KG1 (cell line): ENCODE results near the gene INPP4B.

Source experiments
- DNase-seq: peaks from one replicate; lab custom pipeline; 2025; lab: John Stamatoyannopoulos, UW

INPP4B gene

DNA sequence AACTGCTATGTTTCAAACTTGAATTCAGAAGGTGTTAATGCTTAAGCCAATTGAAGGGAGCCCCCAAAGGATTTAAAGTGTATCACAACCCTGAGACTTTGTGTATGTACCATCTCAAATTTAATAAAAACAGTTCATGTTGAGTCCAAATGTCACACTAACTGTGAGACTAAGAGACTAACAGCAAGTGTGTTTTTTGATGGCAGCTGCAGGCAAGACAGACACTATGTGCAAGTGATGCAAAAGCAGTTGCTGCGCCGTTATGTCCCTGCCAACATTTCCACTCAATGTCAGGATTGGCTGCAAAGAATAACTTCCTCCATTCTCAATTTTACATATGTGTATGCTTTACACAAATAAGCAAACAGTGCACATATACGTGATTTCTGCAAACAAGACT is 615.1 kb downstream of the INPP4B start:
- DNase-seq: no peak

DNA sequence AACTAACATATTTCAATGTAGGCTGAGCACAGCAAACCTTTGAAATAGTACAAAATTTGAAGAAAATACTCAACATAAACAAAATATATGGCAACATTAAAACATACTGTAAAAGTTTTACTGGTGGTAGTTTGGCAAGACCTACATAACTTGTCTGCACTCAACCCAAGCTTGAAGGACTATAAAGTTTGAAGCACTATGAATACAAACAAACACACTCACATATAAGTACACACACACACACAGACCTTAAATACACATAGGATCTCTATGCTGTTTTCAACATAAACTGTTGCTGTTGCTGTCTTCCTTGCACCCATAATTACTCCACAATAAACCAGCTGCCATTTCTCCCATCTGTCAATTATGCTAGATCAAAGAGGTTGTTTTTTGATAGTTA is 620.1 kb downstream of the INPP4B start:
- DNase-seq: no peak

DNA sequence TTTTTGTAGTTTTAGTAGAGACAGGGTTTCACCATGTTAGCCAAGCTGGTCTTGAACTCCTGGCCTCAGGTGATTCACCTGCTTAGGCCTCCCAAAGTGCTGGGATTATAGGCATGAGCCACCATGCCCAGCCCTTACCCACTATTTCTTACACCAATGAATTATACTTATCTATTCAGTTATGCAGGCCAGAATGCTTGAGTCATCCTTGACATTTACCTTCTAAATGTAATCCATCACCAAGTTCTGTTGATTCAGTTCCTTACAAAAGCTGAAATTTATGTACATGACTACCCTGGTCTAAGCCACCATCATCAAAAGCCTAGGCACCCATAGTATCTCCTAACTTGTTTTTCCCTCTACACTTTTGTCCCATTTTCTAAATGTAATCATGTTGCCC is 624.0 kb downstream of the INPP4B start:
- no peak for DNase-seq

DNA sequence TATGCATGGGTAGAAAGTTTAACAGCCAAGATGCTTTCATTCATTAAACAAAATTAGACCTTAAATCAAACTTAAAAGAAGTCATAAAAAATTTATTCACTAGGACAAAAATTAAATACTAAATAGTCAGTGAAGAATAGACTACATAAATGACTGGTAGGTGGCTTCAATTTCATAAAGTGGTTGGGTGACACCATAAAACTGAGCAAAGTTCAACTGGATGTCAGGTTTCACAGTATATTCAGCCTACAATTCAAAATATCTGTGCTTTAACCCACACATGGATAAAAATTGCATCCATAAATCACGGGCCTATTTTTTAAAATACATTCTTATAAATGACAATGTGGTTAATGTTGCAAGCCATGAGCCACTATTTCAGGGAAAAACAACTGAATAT is 627.4 kb downstream of the INPP4B start:
- DNase-seq: no peak

DNA sequence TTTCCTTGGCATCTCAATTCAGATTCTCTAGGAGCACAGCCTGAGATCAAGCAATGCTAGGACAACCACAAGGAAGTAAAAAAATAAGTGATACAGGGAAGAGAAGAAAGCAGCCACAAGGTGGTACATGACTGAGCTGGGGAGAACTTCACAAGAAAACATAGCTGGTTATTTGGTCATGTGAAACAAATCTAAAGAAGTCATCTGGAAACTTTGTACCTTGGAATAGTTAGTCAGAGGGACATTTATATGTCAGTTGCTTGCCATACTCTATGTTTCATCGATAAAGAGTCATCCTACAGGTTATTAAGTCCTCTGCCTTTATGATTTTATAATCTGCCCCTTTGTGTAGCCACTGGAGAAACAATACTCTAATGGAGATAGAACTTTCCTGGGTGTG is 634.7 kb downstream of the INPP4B start:
- DNase-seq: no peak

DNA sequence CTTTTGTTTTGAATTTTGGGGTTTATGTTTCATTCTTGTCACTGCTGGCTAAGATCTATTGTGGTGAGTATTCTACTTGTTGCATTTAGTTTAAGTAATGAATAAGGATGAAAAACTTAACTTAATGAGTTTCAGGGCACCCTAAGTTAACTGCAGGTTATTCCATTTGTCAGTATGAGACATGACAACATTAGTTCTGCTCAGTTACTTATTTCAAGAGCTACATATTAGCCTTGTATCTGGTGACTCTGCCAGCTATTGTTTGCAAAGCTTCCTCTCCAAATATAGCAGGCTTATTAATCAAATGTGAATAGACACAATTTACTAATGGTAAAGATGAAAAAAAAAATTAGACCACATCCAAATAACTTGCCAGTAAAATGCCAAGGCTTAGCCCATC is 642.6 kb downstream of the INPP4B start:
- DNase-seq: no peak

DNA sequence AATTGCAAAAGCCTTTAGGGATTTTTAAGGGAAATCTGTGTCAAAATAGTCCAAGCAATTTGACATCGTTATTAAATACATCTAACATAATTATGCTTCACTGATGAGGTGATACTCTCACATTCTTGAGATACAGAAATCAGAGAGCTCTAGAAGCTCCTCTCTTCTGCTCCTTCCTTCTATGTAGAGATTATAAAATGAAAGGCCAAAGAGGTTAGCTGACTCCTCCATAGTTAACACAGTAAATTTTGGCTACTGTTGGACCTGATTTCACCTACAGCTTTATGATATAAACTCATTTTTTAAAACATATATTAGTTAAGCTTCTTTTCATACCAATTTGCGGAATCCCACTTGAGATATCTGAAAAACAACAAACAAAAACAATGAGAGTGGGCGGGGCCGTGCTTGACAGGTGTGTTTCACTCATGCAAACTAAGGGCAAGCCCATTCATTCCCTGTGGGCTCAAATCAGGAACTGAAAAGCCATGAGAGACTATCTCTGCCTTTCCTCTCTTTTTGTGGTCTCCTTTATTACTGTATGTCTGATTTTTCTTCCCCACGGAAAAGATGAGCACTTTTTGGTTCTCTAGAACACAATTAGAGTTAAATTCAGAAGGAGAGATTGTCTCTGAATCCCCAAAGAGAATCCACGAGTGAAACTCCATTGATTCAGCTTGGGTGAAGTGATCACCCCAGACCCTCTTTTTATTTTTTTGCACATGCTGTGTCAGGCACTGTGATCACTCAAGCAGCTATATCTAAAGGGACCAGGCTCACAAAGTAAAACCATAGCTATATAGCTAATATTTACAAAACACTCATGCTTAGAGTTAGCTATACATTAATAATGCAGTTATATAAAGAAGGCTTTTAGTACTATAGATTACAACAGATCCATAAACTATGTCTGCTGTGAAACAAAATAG is 643.4 kb downstream of the INPP4B start:
- no peak for DNase-seq

DNA sequence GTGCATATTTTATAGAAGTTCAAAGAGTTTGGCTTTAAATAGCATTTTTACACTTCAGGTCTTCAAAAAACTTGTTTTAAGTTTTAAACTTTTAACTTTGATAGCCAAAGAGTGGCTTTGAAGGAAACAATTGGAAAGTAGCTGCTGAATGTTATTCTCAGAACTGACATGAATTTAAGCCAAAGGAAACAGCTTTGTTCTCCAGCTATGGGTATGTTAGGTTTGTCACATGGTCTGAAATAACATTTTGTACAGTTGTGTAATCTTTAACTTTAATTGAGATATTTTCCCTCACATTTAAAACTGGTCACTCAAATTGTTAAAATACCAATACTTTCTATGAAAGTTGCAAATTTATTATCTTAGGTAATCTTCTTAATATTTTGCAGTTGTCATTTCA is 645.1 kb downstream of the INPP4B start:
- no peak for DNase-seq

DNA sequence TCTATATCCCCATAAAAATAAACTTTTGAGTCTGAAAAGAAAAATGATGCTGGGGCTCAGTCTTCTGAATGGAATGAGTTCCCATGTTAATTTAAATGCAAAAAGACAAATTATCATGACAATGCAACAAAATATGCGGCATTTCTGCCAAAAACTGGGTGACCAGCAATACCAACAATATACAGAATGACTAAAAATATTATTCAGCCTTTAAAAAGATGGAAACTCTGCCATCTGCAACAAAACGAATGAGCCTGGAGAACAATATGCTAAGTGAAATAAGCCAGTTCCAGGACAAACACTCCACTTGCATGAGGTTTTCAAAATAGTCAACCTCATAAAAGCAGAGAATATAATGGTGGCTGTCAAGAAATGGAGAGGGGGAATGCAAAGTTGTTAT is 651.2 kb downstream of the INPP4B start:
- no peak for DNase-seq

DNA sequence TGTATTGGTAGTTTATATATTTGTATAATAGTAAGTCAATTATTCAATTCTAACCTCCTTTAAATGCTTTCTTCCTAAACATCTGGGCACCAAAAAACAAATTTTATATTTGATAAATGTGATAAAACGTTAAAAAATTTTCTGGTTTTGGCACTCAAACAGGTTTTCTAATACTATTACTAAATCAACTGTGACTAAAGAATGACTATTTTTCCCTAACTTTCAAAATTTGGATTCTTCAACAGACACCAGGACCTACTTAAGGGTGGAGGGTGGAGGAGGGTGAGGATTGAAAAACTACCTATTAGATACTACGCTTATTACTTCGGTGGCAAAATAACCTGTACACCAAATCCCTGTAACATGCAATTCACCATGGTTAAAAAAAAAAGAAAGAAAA is 654.2 kb downstream of the INPP4B start:
- no peak for DNase-seq

DNA sequence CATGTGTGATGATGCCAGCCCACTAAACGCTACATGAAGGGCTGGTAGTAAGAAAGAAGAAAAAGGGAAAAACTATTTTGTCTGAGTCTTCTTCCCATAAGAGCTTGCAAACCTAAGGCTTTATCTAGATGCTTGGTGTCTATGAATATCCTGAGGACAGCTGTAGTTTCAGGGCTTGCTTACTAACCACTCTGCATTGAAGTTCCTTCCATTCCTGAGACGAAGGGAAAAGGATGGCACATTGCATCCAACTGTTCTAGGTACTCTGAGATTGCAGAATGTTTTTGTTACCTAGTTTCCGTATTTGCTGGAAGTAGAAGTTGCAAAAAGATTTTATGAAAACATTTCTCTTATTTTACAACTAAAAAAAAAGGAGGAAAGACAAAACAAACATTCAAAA is 665.1 kb downstream of the INPP4B start:
- no peak for DNase-seq

DNA sequence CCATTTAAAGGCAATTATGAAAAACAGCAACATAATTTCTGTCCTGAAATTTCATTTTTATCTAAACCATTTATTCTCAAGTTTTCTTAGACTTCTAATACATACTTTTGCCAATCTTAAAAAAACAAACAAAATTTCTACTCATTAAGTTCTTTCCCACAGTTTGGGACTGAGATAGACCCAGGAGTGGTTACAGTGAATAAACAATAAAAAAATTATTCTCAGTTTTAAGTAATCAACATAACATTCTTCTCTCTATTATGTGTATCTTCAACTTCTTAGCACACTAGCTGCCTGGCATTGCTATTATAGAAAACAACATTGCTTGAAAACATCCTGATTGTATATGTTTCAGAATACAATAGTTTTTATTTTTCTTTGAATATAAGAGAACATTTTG is 676.9 kb downstream of the INPP4B start:
- no peak for DNase-seq

DNA sequence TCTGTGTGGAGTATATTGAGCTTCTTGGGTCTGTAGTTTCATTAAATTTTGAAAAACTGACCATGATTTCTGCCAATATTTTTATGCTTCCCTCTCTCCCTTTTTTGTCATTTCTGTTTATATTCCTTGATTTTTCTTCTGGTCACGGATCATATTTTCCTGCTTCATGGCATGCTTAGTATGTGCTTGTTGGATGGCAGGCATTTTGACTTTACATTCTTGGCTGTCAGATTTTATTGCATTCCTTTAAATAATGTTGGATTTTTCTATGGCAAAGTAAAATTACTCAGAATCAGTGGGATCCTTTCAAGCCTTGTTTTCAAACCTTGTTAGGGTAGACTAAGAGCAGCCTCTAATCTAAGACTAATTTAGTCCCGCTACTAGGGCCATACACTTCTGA is 677.9 kb downstream of the INPP4B start:
- no peak for DNase-seq

DNA sequence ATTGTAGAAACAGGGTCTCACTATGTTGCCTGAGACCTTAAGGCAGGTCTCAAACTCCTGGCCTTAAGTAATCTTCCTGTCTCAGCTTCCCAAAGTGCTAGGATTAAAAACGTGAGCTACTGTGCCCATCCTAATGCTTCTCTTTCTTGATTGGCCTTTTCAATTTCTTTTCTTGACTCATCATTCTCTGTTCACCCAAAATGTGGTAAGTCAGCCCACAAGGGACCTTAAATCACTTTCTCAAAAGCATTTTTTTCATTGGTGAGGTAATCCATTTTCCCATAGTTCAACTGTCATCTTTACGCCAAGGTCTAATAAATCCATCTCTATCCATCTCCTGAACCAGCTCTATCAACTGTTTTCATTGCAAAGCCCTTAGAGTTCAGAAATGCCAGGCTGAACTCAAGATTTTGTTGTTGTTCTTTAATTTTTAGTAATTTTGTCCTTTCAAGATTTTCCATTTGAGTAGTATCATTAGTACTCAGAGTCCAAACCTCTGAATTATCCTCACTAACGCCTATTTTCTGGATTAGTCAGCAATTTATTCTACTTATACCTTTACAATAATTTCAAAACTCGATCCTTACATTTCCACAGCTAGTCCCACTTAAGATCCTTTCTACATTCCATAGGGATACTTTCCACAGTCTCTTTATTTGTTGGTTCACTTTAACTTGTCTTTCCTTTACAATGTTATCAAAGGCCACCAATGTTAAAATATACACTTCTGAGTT is 681.2 kb downstream of the INPP4B start:
- DNase-seq: no peak

DNA sequence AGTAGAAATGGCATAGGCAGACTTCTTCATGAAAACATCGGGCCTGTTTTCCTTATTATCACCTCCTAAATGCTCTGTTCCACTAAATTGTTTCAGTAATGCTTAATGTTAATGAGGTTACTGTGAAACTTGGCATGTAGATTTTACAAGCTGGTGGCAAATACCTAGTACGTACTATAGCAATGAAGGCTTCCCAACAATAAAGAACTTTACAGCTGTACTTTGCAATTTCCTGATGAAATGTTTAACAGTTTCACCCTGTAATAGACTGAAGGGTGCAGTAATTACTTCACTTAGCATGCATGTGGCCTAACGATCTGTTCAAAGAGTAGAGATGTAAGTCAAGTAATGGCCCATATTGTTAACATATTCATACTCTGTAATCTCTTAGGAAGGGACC is 685.0 kb downstream of the INPP4B start:
- DNase-seq: no peak

DNA sequence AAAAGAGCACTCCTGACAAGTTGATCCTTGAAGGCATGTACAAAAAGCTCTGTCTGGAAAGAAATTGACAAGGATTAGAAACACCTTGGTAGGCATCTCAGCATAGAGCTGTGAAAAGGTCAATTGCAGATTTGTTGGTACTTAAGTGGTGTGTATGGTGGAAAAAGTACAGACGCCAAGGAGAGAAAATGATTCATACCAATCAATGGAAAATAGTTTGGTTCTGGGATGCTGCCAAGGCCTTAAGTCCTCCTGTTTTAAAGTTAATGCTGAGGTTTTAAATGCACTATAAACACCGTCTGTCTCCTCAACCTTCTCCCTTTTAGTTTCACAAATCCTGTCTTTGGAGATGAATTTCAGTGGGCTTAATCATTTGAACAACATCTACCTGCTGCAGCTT is 685.6 kb downstream of the INPP4B start:
- no peak for DNase-seq

DNA sequence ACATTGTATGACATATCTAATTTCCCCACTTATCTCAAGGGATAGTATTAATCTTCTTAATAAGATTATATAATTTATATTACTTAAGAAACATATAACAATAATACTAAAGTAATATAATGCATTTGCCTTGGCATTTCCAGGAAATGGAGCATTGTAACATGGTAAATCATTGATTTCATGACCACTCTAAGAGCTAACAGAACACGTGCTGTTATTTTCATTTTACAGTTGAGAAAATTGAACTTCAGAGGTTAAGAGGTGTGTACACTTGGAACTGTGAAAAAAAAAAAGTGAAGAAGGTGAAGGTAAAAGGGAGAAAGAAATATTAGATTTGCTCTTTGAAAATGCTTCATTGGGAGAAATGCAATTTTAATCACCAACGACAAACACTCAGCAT is 687.1 kb downstream of the INPP4B start:
- DNase-seq: no peak

DNA sequence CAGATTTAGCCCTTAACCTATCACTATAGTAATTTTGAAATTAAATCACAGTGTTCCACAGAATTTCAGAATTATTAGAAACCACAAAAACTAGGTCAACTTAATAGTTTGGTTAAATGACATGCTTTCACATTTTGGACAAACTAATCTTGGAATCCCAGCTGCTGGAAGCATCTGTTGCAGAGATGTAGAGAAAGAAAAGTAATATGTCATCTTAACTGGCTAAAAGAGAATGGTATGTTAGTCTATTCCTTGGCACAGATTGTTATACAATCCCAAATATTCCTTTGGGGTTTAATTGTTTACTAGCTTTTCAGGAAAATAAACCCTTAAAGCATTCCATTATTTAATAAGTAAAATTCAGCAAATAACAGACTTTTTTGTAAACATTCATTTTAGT is 689.8 kb downstream of the INPP4B start:
- no peak for DNase-seq

DNA sequence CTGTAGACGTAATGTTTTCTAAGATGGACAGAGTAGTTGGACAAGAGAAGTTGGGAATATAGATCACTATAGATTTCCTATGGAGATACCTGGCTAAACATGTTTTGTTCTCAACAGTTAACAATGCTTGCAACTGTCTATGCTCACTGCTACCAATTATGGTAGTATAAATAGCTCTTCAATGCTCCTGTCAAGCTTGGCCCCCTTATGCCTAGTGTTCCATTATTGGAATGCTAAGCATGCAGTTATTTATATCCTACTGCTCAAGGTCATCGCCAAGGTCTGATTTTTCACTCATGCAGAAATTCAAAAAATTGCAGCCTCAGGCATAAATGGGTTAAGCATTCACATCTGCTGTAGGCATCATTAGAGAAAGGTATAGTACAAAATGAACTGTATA is 690.8 kb downstream of the INPP4B start:
- no peak for DNase-seq

DNA sequence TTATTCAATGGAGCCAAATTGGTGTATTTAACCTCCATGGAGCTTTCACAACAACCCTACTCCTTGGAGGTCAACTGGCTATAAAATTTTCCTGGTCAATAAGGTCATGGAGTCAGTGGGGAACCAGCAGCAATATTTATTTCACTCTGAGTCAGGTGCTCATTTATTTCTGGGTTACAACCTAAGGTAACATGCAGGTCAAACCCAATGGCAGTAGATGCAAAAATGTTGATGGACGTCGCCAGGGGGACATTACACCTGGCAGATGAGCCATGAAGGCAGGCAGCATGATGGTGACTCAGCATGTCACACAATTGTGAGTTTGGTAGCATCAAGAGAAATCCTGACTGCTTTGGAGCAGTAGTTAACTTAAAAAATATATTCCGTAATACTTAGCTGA is 695.6 kb downstream of the INPP4B start:
- no peak for DNase-seq

DNA sequence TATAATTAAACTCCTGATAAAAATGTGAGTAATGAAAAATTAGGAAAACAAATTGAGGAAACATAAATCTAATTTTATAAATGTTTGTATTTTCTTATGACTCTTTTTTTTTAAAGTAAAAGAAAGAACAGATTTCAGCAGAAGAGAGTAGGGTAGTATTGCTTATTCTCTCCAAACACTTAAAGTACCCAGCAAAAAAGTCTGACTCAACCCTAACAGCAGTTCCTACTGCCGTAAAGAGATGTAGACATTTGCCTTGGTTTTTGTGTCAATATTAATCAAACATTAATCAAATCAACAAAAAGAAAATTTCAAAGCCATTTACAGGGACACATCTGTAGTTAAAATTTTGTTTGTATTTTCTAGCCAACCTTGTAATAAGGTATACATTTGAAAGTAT is 701.3 kb downstream of the INPP4B start:
- no peak for DNase-seq

DNA sequence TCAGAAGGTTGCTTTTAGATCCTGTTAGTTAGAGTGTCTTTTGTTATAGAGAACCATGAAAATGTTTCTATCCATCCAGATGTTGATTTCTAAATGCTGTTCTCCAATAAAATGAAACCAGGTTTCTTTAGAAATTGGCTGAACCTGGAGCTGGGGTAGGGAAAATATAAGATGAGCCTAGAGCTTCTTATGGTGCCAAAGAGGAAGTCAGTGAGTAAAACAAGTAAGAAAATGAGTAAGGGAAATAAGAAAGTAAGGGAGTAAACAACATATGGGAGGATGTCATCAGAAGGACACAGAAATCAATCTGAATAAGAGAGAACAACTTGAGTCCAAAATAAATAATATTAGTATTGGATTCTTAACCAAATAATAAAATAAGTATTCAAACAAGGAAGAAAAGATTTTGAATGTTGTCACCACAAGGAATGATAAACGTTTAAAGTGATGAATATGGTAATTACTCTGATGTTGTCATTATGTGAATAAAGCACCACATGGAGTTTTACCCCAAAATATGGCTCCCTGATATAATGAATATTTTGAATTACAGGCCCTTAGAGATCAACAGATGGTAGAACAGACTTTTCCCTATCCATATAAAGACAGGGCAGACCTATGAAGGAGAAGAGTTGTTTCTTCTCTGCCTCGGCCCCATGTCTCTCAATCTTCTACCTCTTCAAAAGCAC is 703.6 kb downstream of the INPP4B start:
- DNase-seq: no peak

DNA sequence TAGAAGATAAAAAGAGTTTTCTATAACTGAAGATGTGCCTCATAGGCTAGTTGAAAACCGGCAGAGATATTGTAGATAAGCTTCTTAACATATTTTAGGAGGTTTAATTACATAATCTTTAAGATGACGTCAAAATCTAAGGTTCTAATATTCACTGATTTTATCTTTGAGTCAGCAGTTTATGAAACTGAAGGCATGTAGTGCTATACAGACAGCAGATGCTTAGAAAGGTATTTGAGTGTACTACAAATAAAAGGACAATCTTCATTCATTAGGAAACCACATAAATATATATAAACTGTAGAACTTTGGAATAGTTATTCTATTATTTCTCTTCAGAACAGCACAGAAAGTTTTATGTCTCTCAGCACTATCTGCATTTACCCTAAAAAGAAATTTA is 704.9 kb downstream of the INPP4B start:
- no peak for DNase-seq
